Measurements from ENCODE around the gene YIPF7.

Gene YIPF7

DNA sequence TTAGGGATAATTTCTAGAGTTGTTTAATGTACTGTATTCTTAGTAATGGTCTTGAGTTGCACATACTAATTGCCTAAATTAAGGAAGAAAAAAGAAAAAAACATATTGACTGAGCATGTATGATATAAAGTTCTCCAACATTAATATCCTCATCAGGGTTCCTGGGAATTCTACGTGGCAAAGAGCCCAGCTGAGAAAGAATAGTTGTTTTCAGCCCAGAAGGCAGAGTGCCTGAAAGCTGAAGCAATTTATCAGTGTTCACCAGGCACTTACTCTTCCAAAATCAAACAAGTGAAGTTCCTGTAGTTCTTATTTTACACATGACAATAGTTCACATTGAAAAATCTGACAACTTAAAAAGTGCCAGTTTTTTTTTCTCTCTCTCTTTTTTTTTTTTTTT is 27.7 kb downstream of the YIPF7 start:
- no peak for DNase-seq (ENCODE audit: low spot score)

DNA sequence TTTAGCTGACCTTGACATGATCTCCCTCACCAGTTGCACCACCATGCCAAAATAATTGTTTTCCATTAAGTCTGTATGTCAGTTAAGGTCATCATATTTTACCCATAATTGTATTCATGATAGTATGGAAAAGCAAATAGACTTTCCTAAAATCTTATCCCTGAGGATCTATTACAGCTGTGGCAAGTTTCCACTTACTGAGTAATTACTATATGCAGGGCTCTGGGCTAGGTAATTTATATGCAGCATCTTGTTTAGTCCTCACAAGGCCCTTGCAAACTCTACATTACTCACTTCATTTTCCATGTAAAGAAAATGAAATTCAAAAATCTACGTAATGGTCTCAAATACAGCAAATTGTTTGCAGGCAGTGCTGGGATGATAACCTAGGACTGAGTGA is 34.8 kb downstream of the YIPF7 start:
- no peak for DNase-seq (ENCODE audit: low spot score)

DNA sequence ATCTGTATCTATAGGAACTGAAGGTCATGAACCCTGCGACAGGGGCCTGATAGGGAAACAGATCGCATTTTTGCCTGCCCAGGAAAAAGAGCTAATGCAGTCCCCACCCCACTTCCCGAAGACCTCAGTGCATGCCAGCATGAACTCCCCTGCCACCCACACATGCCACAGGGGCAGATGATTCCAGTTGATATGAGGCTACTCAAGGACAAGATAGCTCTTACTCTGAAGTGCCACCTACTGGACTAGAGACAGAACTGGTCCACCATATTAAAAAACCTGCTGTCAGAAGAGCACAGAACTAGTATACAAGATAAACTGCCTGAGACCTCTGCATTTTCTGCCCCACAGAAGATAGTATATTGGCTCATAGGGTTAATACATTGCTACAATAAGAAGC is 68.0 kb downstream of the YIPF7 start:
- no peak for DNase-seq (ENCODE audit: low spot score)

DNA sequence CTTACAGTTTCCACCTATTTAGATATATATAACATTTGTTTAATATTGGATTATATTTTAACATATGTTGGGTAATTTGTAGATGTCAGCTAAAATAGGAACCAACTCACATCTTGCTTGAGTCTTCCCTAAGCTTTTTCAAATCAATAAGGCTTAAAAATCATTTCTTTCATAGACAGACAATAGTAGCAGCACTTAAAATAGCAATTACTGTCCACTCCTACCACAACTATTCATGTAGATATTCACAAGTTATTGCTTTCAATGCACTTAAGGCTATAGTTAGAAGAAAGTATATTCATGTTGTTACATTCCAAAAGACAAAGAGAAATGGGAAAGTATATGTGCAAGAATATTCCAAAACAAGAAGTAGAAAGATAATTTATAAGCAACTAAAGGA is 71.2 kb downstream of the YIPF7 start:
- DNase-seq (ENCODE audit: low spot score), result no peak

DNA sequence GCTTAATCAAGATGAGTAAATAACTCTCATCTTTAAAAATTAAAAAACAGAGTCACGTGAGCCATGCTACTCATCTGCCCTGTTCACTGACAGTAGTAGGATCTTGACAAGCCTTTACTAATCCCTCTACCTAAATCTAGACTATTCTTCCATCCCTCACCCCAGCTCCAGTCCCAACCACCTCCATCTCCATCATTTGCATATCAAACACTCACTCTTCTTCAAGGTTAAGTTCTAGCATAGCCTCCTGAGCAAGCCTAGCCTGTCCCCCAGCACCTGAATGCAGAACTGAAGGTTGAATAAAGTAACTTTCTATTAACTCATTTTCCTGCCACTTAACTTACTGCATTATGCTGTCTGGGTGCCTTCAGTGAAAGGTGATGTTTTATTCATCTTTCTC is 72.5 kb downstream of the YIPF7 start:
- no peak for DNase-seq (ENCODE audit: low spot score)
